GM10248 (cell line): Measurements from ENCODE around the gene SPA17.

Experiments used
- CTCF ChIA-PET: fragments of 300-600 bp; sonication (Branson Sonifier 250); formaldehyde crosslinking; extraction: SDS; loops from one replicate; lab custom pipeline; 2021; ENCODE audit warnings: antibody characterized with exemption; lab: Yijun Ruan, JAX
- POLR2A ChIA-PET: fragments of 350-650 bp; sonication (Branson Sonifier 250); formaldehyde crosslinking; extraction: SDS; loops from one replicate; lab custom pipeline; 2020; ENCODE audit warnings: antibody characterized with exemption; lab: Yijun Ruan, JAX
- DNase-seq: peaks from one replicate; pipeline ENCODE4 v3.0.0; 2012; ENCODE audit errors: extremely low spot score
- TF ChIP-seq, protein P1 (sequence below): IDR thresholded peaks from 2 replicates; pipeline ENCODE4 v1.5.1; 2012; ENCODE audit warnings: mild to moderate bottlenecking, low read depth; ENCODE audit errors: extremely low read depth, missing control alignments, control extremely low read depth

SPA17 gene

GRCh38 chr11:124740277-124740882 lies 66.7 kb downstream of the SPA17 start:
- TF ChIP-seq, protein P1, sequence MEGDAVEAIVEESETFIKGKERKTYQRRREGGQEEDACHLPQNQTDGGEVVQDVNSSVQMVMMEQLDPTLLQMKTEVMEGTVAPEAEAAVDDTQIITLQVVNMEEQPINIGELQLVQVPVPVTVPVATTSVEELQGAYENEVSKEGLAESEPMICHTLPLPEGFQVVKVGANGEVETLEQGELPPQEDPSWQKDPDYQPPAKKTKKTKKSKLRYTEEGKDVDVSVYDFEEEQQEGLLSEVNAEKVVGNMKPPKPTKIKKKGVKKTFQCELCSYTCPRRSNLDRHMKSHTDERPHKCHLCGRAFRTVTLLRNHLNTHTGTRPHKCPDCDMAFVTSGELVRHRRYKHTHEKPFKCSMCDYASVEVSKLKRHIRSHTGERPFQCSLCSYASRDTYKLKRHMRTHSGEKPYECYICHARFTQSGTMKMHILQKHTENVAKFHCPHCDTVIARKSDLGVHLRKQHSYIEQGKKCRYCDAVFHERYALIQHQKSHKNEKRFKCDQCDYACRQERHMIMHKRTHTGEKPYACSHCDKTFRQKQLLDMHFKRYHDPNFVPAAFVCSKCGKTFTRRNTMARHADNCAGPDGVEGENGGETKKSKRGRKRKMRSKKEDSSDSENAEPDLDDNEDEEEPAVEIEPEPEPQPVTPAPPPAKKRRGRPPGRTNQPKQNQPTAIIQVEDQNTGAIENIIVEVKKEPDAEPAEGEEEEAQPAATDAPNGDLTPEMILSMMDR = peak; percentile 43
- ChIA-PET CTCF (interaction anchor here (0.9 to 17.5 kb wide), 6 partner anchors 10 to 69 kb away, joined by 3 to 183 read pairs (median 4); partner anchors contain the start of gene ESAM), POLR2A (no interaction called here)
- peak; percentile 65 for DNase-seq

DNA sequence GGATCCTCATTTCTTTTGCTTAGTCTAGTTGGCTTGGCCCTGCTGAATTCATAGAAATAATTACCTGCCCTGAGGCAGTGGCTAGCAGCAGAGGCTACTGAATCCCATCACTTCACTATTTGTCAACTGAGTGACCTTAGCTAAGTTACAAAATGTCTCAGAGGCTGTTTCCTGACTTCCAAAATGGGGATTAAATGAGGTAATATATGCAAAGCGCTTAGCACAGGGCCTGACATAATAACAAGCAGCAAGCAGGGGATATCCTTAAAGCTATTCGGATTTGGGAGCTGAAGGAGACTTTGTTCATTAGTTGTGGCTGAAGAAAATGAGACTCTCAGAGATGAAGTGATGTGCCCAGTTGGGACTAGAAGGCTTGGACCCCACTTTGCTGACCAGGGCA lies 68.9 kb downstream of the SPA17 start:
- POLR2A ChIA-PET = no interaction called here
- CTCF ChIA-PET = interaction anchor here (1.0 to 17.5 kb wide), 5 partner anchors 16 to 123 kb away, joined by 3 to 183 read pairs (median 4); partner anchors contain the start of genes ESAM and ROBO3
- no peak for DNase-seq
- TF ChIP-seq, protein P1 = no peak

- ChIA-PET POLR2A (no interaction called here), CTCF (interaction anchor here (0.7 to 17.5 kb wide), 6 partner anchors 15 to 123 kb away, joined by 3 to 183 read pairs (median 4); partner anchors contain the start of genes ESAM and ROBO3)
- TF ChIP-seq, protein P1 = no peak
- no peak for DNase-seq
These were observed 69.3 kb downstream of the SPA17 start for GRCh38 chr11:124743050-124743449.

GRCh38 chr11:124745270-124745834 lies 71.6 kb downstream of the SPA17 start:
- ChIA-PET CTCF (interaction anchor here (0.6 to 17.5 kb wide), 16 partner anchors 8 to 91 kb away, joined by 3 to 183 read pairs (median 6); partner anchors contain the start of gene ESAM), POLR2A (no interaction called here)
- no peak for DNase-seq
- TF ChIP-seq, protein P1 = no peak

DNA sequence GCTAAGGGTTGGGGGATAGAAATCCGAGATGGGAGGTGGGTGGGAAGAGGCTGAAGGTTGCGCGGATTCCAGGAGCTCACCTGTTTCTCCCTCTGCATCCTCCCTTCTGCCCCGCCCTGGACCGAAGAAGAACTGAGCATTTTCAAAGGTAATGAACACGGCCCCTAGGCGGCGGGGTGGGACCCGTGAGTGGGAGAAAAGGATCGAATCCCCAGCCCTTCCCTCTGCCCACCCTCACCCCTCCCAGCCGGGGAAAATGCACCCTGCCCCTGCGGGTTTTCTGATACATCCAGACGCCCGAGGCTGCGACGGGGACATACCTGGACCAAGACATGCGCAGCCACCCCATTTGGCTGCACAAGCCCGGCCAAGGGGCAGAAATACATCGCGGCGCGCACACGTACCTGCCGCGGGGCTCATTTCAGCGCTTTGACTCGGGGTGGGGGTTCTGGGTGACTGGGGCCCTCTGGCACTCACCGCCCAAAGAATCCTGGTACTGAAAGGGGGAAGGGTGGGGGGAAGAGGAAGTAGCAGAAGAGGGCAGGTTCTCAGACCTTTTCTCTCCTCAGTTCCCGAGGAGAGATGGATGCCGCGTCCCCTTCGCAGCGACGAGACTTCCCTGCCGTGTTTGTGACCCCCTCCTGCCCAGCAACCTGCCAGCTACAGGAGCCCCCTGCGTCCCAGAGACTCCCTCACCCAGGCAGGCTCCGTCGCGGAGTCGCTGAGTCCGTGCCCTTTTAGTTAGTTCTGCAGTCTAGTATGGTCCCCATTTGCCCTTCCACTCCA lies 72.3 kb downstream of the SPA17 start:
- TF ChIP-seq, protein P1 = peak; percentile 63
- POLR2A ChIA-PET = no interaction called here
- DNase-seq = peak; percentile 64
- CTCF ChIA-PET = interaction anchor here (0.8 to 17.5 kb wide), 31 partner anchors 9 to 396 kb away, joined by 3 to 183 read pairs (median 5); partner anchors contain the start of gene ESAM
